ENCODE measurements around the gene GALNT2.

GALNT2 gene

GRCh38 chr1:230050973-230051735, 15.9 kb upstream of the GALNT2 start:
- DNase-seq (ENCODE audit: low read depth): no peak

- no peak for DNase-seq (ENCODE audit: low read depth)
Observed at GRCh38 chr1:230052018-230052417, 15.0 kb upstream of the GALNT2 start.

- DNase-seq (ENCODE audit: low read depth): no peak
Observed at GRCh38 chr1:230052665-230053064, 14.4 kb upstream of the GALNT2 start.

- DNase-seq (ENCODE audit: low read depth): no peak
Observed at GRCh38 chr1:230054092-230054749, 12.8 kb upstream of the GALNT2 start.

- DNase-seq (ENCODE audit: low read depth): no peak
Observed at GRCh38 chr1:230056098-230056497, 10.9 kb upstream of the GALNT2 start.

GRCh38 chr1:230057100-230057499, 9.9 kb upstream of the GALNT2 start:
- no peak for DNase-seq (ENCODE audit: low read depth)

- no peak for DNase-seq (ENCODE audit: low read depth)
Observed at GRCh38 chr1:230057681-230058565, 9.1 kb upstream of the GALNT2 start.

GRCh38 chr1:230058626-230059025, 8.4 kb upstream of the GALNT2 start:
- no peak for DNase-seq (ENCODE audit: low read depth)

- no peak for DNase-seq (ENCODE audit: low read depth)
Observed at GRCh38 chr1:230061801-230062200, 5.2 kb upstream of the GALNT2 start.

GRCh38 chr1:230062521-230062920, 4.5 kb upstream of the GALNT2 start:
- DNase-seq (ENCODE audit: low read depth): no peak

- DNase-seq (ENCODE audit: low read depth): no peak
Observed at GRCh38 chr1:230064283-230064682, 2.8 kb upstream of the GALNT2 start.

- DNase-seq (ENCODE audit: low read depth): no peak
Observed at GRCh38 chr1:230065161-230065560, 1.9 kb upstream of the GALNT2 start.

- no peak for DNase-seq (ENCODE audit: low read depth)
Observed at GRCh38 chr1:230065571-230065970, 1.5 kb upstream of the GALNT2 start.

GRCh38 chr1:230066031-230066430, 1.0 kb upstream of the GALNT2 start:
- no peak for DNase-seq (ENCODE audit: low read depth)

- no peak for DNase-seq (ENCODE audit: low read depth)
Observed at GRCh38 chr1:230067419-230067870, 407 bp downstream of the GALNT2 start.

- DNase-seq (ENCODE audit: low read depth): no peak
Observed at GRCh38 chr1:230067871-230068620, 1.0 kb downstream of the GALNT2 start.

GRCh38 chr1:230068621-230068873, 1.5 kb downstream of the GALNT2 start:
- no peak for DNase-seq (ENCODE audit: low read depth)

- no peak for DNase-seq (ENCODE audit: low read depth)
Observed at GRCh38 chr1:230068952-230069684, 2.1 kb downstream of the GALNT2 start.

GRCh38 chr1:230069796-230070195, 2.8 kb downstream of the GALNT2 start:
- DNase-seq (ENCODE audit: low read depth): no peak

- no peak for DNase-seq (ENCODE audit: low read depth)
Observed at GRCh38 chr1:230070321-230071208, 3.5 kb downstream of the GALNT2 start.

All from T follicular helper cell (primary cell).